K562 (cell line): ENCODE results near the gene LUC7L3. TPM values are rescaled to one million over a fixed set of nuclear protein-coding genes. Genes with fewer than 3 reads are reported as not detected.
A peak's percentile ranks its signal among the peaks of the same experiment; 100 is the strongest.

ENCODE experiments used
- AFF4 ChIP-seq: sonication (generic); formaldehyde crosslinking; IDR thresholded peaks from 2 replicates; pipeline ENCODE4 v1.8.0; 2023; ENCODE audit warnings: mild to moderate bottlenecking, missing genetic modification reagents
- ARNT ChIP-seq, 2 experiments: fragments of 450-650 bp; IDR thresholded peaks; 2 replicates each; pipeline ENCODE4 v1.6.1; 2016; ENCODE audit warnings: mild to moderate bottlenecking in 1 of 2
- ATF4 ChIP-seq: fragments of 450-650 bp; formaldehyde crosslinking; IDR thresholded peaks from 2 replicates; pipeline ENCODE4 v1.4.0; 2022; ENCODE audit warnings: mild to moderate bottlenecking, moderate library complexity
- CEBPG ChIP-seq, 3 experiments: fragments of 200-800 bp in 1 of 3; sonication (Bioruptor generic) in 1 of 3; sonication (generic) in 1 of 3; formaldehyde crosslinking in 1 of 3; IDR thresholded peaks in 2 of 3; conservative IDR thresholded peaks in 1 of 3; 2 replicates each; pipeline versions ENCODE4 v1.6.1 to v1.8.0; 2016 to 2022; ENCODE audit warnings: missing compliant biosample characterization in 2 of 3, missing genetic modification characterization in 2 of 3, mild to moderate bottlenecking in 1 of 3, missing genetic modification reagents in 1 of 3
- CHCHD3 ChIP-seq: fragments of 250-450 bp; sonication (Bioruptor Pico); IDR thresholded peaks from 2 replicates; pipeline ENCODE4 v2.1.2; 2022; ENCODE audit warnings: mild to moderate bottlenecking
- DPF2 ChIP-seq: fragments of 450-650 bp; IDR thresholded peaks from 2 replicates; pipeline ENCODE4 v1.6.1; 2016
- ETS2 ChIP-seq: IDR thresholded peaks from 2 replicates; pipeline ENCODE4 v1.6.1; 2016; ENCODE audit warnings: borderline replicate concordance, missing genetic modification characterization, mild to moderate bottlenecking, moderate library complexity, missing compliant biosample characterization; ENCODE audit not compliant: poor library complexity, severe bottlenecking
- GABPA ChIP-seq: fragments of 200-800 bp; sonication (Bioruptor generic); conservative IDR thresholded peaks from 2 replicates; pipeline ENCODE4 v1.6.1; 2016; ENCODE audit warnings: low read depth, missing genetic modification characterization, missing compliant biosample characterization
- HINFP ChIP-seq: fragments of 450-650 bp; conservative IDR thresholded peaks from 2 replicates; pipeline ENCODE4 v1.6.1; 2016; ENCODE audit warnings: missing genetic modification characterization, low read depth, mild to moderate bottlenecking, control low read depth, missing compliant biosample characterization
- ILF3 ChIP-seq: fragments of 450-650 bp; IDR thresholded peaks from 2 replicates; pipeline ENCODE4 v1.6.1; 2018; ENCODE audit warnings: antibody characterized with exemption, mild to moderate bottlenecking, moderate library complexity, borderline replicate concordance
- KDM2B ChIP-seq: fragments of 250-450 bp; sonication (Bioruptor Pico); IDR thresholded peaks from 2 replicates; pipeline ENCODE4 v1.8.0; 2021; ENCODE audit warnings: mild to moderate bottlenecking, moderate library complexity
- NEUROD1 ChIP-seq: fragments of 150-350 bp; IDR thresholded peaks from 2 replicates; pipeline ENCODE4 v1.6.1; 2014; ENCODE audit warnings: borderline replicate concordance, low read length, low read depth; ENCODE audit not compliant: partially characterized antibody
- NFIC ChIP-seq: fragments of 450-650 bp; IDR thresholded peaks from 2 replicates; pipeline ENCODE4 v1.6.1; 2017; ENCODE audit warnings: mild to moderate bottlenecking, inconsistent platforms
- NR4A1 ChIP-seq, 2 experiments: fragments of 250-450 bp in 1 of 2; fragments of 450-650 bp in 1 of 2; sonication (Bioruptor Pico) in 1 of 2; IDR thresholded peaks; 2 replicates each; pipeline versions ENCODE4 v1.4.0 to v1.6.1; 2016 to 2020; ENCODE audit warnings: mild to moderate bottlenecking in 2 of 2, missing compliant biosample characterization in 1 of 2, missing genetic modification characterization in 1 of 2, moderate library complexity in 1 of 2
- POLR2G ChIP-seq: fragments of 200-400 bp; formaldehyde crosslinking; IDR thresholded peaks from 2 replicates; pipeline ENCODE4 v1.6.1; 2017; ENCODE audit warnings: low read depth, mild to moderate bottlenecking, antibody characterized with exemption, low read length, moderate library complexity
- RCOR1 ChIP-seq, 2 experiments: IDR thresholded peaks; 2 replicates each; pipeline ENCODE4 v1.6.1; 2012; ENCODE audit warnings: low read depth in 2 of 2, low read length in 2 of 2, borderline replicate concordance in 1 of 2, improper control_type of control experiment in 1 of 2
- ZBTB33 ChIP-seq: sonication (generic); formaldehyde crosslinking; IDR thresholded peaks from 2 replicates; pipeline ENCODE4 v1.8.1; 2023; ENCODE audit warnings: mild to moderate bottlenecking, missing genetic modification reagents
- polyA plus RNA-seq, 8 experiments: library from polyadenylated mRNA; depleted of rRNA in 4 of 8; stranded (reverse) in 5 of 8; unstranded in 3 of 8; fragments of >200 nt; fragmentation: Nextera tagmentation in 2 of 8; fragmentation: Illumina TruSeq in 1 of 8; extraction: Ambion mirVana in 2 of 8; extraction: Trizol in 1 of 8; gene quantifications; 2 replicates each; pipeline versions ENCODE4 v1.2.1 to v1.2.3, GENCODE V29; 2011 to 2014; ENCODE audit warnings: inconsistent platforms in 1 of 8, missing spikeins in 1 of 8
- total RNA-seq, 7 experiments: library from RNA; depleted of rRNA in 6 of 7; stranded (reverse); fragments of >200 nt in 6 of 7; fragmentation: Illumina TruSeq in 2 of 7; extraction: Trizol in 2 of 7; gene quantifications; 2 replicates each; pipeline versions ENCODE4 v1.2.1 to v1.2.3, GENCODE V29; 2011 to 2021; ENCODE audit warnings: low replicate concordance in 1 of 7

Gene LUC7L3
- total and polyA plus RNA-seq, 9 of the 15 experiments (the other 6 are each of a cell fraction or from before 2014, with no cell fraction given): 80.8 to 284 (median 127) TPM

- TF ChIP-seq POLR2G (peak; percentile 88), GABPA (tag) (peak; percentile 95), HINFP (no peak), NFIC (peak; percentile 3; the same call in 1 of the 2 replicates), ETS2 (tag) (no peak), NR4A1 (CRISPR knock-in tag; IDR thresholded peaks at IDR 0.05) (peak; percentile 45; the same call in 1 of the 2 replicates), NR4A1 (tag; IDR thresholded peaks at IDR 0.05) (no peak), ZBTB33 (CRISPR knock-in tag) (peak; percentile 14), KDM2B (CRISPR knock-in tag) (0 out of 2 replicates have a peak, but pooled peaks have one; percentile 33), ILF3 (0 out of 2 replicates have a peak, but pooled peaks have one; percentile 41), NEUROD1 (peak; percentile 68), ARNT (IDR thresholded peaks at IDR 0.05) (no peak), DPF2 (no peak), AFF4 (peak; percentile 86), CHCHD3 (CRISPR knock-in tag) (no peak), RCOR1 (IDR thresholded peaks at IDR 0.05; ENCODE audit: borderline replicate concordance in 1 of 2, low read depth in 2 of 2, low read length in 2 of 2) (peak in 1 of 2 experiments; percentile 75; a peak in 2 of 4 replicates), ATF4 (CRISPR knock-in tag) (peak; percentile 56; the same call in 1 of the 2 replicates), CEBPG (CRISPR knock-in tag; IDR thresholded peaks at IDR 0.05) (peak; percentile 76), CEBPG (tag; conservative IDR thresholded peaks at IDR 0.05 in 1 of 2, IDR thresholded peaks at IDR 0.05 in 1 of 2) (peak; percentile 32 to 69; a peak in 2 of 4 replicates)
Observed at GRCh38 chr17:50707289-50708049, 11.9 kb upstream of the LUC7L3 start, which contains the start of gene ANKRD40 (continued).
